Inflammatory macrophage treated with lipopolysaccharide for 4 hours (primary cell): ENCODE measurements around the gene C1R.
A peak's percentile ranks its signal among the peaks of the same experiment; 100 is the strongest.
"Not testable (repeated sequence)": the region's sequence is repeated elsewhere in the genome, so short reads cannot be mapped to it uniquely, and the experiment has no call there.

ENCODE experiments used
- DNase-seq: peaks from one replicate; pipeline ENCODE4 v3.0.0-alpha.2; 2020

Gene C1R

DNA sequence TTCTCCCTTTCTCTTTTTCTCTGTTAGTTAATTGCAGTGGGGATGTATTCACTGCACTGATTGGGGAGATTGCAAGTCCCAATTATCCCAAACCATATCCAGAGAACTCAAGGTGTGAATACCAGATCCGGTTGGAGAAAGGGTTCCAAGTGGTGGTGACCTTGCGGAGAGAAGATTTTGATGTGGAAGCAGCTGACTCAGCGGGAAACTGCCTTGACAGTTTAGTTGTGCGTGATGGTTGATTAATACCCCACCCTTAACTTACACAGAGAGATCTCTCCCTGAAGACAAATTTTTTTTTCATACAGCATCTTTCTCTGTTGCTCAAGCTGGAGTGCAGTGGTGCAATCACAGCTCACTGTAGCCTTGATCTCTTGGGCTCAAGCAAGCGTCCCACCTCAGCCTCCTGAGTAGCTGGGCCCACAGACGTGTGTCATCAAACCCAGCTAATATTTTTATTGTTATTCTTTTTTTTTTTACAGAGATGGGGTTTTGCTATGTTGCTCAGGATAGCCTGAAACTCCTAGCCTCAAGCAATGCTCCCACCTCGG, 27.1 kb downstream of the C1R start:
- DNase-seq: no peak

DNA sequence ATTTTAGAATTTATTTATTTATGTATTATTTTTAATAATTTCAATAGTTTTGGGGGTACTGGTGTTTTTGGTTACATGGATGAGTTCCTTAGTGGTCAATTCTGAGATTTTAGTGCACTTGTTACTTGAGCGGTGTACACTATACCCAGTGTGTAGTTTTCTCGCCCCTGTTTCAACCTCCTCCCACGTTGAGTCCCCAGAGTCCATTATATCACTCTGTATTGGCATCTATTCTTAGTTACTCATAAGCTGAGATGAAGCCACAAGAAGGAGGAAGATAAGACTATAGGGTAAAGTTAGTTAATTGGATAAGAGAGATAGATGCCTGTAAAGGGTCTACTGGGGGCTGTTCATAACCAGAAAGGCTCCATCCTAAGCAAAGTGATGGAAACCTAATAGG, 27.7 kb downstream of the C1R start:
- no peak for DNase-seq

DNA sequence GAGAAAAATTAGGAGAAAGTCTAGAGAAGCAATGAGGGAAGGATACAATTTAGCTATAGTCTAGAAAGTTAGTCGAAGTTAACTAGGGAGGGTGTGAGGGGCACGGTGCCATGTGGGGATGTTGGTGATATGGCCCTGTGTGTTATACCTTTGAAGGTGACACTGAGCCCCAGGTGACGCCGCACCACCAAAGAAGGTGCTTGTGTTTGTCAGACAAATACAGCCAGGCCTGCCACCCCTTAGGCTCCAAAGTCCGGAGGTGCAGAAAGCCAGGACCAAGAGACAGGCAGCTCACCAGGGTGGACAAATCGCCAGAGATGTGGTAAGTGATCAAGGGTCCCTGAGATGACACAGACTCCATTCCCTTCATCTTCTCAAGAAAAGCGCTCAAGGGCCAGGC, 30.6 kb downstream of the C1R start:
- DNase-seq: no peak

DNA sequence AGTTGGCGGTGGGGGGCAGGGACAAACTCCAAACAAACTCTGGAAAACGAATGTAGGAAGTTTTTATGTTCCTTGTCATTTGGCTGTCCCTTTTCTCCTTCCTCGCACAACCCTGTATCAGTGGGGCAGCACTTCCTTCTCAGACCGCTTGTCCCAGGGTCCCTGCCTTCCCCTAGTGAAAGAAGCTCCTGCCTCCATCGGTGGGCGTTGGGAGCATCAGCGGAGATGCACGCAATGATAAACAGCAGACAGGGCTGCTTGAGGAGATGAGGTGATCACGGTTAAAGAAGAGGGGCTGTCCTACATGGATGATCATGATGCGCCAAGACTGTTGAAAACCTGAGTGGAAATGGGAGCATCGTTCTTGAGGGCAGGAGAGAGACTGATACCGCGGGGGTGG, 31.1 kb downstream of the C1R start:
- no peak for DNase-seq

DNA sequence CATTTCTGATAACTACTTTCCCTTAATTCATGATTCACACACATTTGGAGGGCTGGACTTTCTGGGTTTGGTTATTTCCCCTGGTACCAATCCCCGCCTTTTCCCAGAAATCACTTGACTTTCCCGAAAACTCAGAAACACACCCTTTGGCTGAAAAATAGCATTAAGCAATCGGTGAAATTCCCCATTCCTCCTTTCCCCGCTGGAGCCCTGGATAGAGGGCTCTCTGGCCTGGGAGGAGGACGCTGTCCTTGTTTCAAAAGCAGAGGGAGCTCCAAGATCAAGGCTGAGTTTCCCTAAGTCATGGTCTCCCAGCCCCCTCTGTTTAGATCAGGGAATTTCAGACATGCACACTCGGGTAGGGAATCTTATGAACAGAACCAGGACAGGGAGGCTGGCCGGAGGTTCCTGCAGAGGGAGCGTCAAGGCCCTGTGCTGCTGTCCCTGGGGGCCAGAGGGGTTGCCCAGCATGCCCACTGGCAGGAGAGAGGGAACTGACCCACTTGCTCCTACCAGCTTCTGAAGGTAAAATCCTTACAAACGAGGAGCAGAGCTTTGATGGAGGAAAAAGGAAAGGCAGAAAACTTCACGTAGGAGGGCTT, 31.8 kb downstream of the C1R start, which contains the start of gene C1S:
Gene C1S, plus strand, starts transcription at position 366 of the 602 bp plus-strand sequence. CDS start 1,195 bp downstream, outside the sequence.
- DNase-seq: peak; percentile 87

DNA sequence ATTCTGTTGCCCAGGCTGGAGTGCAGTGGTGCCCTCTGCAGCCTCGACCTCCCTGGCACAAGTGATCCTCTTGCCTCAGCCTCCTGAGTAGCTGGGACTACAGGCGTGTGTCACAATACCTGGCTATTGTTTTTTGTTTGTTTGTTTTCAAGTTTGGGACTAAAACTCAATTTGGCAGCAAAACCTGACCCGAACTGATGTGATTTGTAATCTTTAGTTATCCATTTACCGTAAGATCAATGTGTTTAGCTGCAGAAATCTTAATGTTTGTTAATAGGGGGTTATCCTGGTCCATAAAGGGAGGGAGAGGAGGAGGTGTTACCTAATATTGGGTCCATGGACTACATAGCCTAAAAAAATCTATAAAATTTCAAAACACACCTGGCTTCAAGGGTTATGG, 32.5 kb downstream of the C1R start:
- no peak for DNase-seq

DNA sequence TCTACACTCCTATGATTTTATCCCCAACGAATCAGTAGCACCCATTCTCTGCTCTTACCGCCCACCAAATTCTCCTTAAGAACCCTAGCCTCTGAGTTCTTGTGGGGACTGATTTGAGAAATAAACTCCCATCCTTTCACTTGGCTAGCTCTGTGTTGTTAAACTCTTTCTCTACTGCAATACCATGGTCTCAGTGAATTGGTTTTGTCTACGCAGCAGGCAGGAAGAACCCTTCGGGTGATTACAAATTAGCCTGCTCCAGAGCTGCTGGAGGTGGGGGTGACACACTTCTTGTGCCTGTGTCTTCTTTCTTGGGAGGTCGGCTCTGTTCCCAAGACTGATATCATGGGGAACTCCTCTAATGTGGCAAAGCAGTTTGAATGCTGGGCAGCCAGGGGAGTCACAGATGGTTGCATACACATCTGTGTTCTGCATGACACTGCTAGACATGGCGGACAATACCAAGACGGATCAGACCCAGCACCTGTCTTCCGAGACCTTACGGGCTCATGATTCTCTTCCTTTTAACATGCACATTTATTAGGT, 33.3 kb downstream of the C1R start:
- peak; percentile 70 for DNase-seq

DNA sequence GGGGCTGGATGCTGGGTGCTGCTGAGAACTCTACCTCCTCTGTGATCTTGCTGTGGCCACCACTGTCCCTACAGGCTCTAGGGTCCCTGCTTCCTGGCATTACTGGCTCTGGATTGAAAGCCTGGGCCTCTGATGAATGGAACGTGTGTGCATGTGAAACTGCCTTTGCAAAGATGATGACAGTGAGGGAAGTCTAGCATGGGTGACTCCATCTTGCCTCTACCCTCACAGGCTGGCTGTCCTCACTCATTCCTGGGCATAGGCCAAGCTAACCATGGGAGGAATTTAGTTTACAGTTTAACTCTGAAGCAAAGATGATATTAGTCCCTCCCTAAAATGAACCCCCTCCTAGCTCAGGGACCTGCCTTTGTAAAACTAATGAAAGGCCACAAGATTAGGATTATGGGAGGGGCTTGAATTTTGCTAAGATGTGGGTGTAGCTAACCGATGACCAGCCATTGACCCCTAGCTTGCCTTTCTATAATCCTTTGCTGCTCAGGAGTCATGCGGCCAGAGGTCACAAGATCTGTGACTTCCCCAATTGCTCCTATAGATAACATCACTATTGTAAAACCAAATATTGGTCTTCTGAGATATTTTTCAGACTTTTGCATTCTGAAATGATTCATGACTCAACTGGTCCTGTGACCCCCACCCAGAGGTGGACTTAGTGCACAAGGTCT, 33.9 kb downstream of the C1R start:
- peak; percentile 91 for DNase-seq

DNA sequence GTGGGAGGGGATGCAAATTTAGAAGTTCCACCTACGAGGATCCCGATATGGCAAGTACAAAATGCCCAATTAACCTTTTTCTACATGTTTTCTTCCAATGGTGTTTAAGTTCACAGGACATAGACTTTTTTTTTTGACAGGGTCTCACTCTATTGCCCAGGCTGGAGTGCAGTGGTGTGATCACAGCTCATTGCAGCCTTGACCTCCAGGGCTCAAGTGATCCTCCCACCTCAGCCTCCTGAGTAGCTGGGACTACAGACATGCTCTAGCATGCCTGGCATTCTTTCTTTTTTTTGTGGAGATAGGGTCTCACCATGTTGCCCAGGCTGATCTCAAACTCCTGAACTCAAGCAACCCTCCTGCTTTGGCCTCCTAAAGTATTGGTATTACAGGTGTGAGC, 36.5 kb downstream of the C1R start:
- DNase-seq: not testable (repeated sequence)

DNA sequence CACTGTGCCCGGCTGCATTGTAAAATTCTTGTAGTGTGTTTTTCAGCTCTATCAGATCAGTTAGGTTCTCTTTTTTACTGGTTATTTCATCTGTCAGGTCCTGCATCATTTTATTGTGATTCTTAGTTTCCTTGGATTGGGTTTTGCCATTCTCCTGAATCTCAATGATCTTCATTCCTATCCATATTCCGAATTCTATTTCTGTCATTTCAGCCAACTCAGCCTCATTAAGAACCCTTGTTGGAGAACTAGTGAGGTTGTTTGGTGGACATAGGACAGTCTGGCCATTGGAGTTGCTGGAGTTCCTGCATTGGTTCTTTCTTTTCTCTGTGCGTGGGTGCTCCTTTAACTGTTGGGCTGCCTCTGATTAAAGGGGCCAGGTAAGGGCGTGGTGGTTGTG, 37.3 kb downstream of the C1R start:
- DNase-seq: no peak

DNA sequence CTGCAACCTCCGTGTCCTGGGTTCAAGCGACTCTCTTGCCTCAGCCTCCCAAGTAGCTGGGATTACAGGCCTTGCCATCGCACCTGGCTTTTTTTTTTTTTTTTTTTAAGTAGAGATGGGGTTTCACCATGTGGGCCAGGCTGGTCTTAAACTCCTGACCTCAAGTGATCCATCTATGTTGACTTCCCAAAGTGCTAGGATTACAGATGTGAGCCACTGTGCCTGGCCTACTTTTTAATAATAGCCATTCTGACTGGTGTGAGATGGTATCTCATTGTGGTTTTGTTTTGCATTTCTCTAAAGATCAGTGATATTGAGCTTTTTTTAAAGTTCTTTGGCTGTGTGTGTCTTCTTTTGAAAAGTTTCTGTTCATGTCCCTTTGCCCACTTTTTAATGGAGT, 42.3 kb downstream of the C1R start:
- DNase-seq: not testable (repeated sequence)

DNA sequence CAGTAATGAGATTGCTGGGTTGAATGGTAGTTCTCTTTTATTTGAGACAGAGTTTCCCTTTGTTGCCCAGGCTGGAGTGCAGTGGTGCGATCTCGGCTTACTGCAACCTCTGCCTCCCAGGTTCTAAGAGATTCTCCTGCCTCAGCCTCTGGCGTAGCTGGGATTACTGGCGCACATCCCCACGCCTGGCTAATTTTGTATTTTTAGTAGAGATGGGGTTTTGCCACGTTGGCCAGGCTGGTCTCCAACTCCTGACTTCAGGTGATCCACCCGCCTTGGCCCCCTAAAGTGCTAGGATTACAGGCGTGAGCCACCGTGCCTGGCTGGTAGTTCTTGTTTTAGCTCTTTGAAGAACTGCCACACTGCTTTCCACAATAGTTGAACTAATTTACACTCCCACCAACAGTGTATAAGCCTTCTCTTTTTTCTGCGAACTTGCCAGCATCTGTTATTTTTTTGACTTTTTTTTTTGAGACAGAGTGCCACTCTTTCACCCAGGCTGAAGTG, 42.7 kb downstream of the C1R start:
- DNase-seq: not testable (repeated sequence)

DNA sequence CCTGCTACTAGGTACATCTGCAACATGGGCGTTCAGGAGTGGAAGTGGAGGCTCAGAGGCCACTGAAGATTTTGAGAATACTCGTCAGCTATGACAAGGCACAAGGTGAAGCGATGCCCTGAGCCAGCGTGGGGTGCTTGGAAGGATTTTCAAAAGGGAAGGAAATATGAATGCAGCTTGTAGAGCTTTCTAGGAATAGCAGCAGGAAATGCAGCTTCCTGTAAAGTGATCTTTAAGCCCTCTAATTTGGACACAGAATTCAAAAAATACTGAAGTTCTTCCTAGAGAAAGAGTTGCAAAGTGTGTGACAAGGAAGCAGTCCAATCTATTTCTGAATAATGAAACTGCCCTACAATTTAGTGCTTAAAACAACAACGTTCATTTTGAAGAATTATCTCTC, 44.9 kb downstream of the C1R start:
- peak; percentile 13 for DNase-seq

DNA sequence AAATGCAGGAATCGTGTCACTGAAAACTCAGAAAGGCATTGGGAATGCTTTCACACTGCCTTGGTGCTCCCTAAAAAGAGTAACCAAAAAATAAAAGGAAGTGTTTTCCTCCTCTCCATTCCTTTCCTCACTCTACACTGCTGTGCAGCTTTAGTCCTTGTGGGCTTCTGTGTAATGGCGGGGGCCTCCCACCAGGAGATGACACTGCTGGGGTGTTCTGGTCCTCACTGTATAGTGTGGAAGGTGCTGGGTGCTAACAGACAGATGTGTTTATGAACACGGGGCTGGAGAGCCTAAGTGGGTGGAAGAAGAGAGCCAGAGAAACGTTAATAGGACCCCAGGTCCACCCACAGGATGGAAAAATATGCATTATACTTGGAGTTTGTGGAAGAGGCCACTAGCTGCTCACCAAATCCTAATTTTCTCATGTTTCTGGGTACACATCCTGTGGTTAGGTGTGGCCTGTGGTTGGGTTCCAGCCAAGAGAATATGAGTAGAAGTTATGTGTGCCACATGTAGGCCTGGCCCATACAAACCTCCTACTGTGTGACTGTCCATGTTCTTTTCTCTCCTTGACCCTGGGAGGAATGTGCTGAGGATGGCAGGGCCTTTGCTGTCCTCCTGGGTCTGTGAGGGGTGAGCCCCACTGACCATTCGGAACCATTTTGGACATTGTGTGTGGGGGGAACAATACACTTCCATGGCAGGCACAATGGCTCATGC, 45.7 kb downstream of the C1R start:
- no peak for DNase-seq

DNA sequence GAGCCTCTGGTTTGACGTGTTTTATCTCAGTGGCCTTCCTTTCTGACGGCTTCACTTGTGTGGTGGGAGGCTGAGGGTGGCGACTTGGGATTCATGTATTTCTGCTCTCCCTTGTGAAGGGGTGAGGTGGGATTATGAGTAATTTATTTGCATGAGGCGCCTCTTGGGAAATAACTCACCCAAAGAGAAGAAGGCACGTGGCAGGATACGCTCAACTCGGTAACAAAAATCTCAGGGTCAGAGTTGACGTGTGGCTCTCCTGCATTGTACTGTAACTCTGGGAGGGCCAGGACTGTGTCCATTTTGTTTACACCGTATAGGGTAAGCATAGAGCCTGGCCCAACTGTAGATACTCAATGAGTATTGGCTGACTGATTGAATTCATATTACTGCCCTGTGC, 46.3 kb downstream of the C1R start:
- DNase-seq: no peak

DNA sequence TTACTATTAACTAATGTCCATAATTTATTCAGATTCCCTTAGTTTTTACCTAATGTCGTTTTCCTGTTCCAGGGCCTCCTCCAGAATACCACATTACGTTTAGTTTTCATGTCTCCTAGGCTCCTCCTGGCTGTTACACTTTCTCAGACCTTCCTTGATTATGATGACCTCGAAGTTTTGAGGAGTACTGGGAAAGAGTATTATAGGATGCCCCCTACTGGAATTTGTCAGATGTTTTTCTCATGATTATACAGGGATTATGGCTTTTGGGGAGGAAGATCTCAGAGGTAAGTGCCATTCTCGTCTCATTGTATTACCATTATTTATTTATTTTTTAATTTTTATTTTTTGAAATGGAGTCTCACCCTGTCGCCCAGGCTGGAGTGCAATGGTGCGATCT, 49.4 kb downstream of the C1R start:
- peak; percentile 65 for DNase-seq

DNA sequence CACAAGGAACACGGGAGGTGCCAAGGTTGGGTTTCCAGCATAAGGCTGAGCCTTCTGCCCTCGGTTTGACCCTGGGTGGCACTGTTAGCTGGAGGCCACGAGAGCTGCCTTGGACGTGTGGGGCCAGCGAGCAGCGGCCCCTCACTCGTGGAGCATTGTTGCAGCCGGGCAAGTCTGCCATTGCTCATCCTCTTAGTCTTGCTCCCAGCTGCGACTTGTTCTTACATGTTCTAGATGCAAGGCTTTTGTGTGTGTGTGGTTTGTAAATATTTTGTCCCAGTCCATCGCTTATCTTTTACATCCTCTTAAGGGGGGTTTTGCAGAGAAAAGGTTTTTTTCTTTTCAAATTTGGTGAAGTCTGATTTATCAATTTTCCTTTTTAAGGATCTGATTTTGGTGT, 52.8 kb downstream of the C1R start:
- no peak for DNase-seq

DNA sequence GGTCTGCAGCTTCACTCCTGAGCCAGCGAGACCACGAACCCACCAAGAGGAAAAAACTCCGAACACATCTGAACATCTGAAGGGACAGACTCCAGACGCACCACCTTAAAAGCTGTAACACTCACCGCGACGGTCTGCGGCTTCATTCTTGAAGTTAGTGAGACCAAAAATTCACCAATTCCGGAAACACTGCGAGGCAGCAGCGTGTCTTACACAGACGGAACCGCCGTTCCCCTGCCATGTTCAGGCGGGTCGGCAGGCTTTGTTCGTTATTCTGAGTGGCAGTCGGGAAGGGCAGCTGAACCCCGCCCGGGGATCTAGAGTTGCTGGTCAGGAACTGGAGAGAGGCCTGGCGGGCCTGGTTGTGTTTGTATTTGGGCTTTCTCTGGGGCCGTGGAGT, 53.7 kb downstream of the C1R start:
- no peak for DNase-seq

DNA sequence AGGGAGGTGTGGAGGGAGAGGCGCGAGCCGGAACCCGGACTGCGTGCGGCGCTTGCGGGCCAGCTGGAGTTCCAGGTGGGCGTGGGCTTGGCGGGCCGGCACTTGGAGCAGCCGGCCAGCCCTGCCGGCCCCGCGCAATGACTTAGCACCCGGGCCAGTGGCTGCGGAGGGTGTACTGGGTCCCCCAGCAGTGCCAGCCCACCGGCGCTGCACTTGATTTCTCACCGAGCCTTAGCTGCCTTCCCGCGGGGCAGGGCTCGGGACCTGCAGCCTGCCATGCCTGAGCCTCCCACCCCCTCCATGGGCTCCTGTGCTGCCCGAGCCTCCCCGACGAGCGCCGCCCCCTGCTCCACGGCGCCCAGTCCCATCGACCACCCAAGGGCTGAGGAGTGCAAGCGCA, 54.8 kb downstream of the C1R start:
- not testable (repeated sequence) for DNase-seq

DNA sequence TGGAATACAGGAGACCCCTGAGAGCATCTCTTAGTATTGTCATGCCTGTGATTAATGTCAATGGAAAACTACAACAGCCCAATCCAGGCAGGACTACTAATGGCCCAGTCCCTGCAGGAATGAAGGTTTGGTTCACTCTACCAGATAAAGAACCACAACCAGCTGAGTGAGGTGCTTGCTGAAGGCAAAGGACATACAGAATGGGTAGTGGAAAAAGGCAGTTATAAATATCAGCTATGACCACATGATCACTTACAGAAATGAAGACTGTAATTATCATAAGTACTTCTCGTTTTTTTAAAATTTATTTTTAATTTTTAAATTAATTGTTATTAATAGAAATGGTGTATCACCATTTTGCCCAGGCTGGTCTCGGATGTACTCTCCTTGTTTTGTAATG, 56.8 kb downstream of the C1R start:
- no peak for DNase-seq

DNA sequence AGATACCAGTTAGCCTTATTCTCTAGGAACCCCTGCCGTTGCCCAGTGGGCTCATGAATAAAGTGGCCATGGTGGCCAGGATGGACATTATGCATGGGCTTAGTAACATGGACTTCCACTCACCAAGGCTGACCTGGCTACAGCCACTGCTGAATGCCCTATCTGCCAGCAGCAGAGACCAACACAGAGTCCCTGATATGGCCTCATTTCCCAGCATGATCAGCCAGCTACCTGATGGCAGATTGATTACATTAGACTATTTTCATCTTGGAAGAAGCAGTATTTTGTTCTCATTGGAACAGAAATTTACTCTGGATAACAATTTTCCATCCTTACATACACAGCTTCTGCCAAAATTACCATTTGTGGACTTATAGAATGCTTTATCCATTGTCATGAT, 57.8 kb downstream of the C1R start:
- DNase-seq: no peak

DNA sequence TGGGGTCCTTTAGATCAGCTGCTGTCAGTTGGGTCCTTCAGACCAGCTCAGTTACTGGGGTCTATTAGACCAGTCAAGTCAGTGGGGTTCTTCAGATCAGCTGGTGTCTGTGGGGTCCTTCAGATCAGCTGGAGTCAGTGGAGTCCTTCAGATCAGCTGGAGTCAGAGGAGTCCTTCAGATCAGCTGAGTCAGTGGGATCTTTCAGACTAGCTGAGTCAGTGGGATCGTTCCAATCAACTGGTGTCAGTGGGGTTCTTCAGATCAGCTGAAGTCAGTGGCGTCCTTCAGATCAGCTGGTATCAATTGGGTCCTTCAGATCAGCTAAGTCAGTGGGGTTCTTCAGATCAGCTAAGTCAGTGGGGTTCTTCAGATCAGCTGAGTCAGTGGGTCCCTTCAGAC, 59.3 kb downstream of the C1R start:
- no peak for DNase-seq

DNA sequence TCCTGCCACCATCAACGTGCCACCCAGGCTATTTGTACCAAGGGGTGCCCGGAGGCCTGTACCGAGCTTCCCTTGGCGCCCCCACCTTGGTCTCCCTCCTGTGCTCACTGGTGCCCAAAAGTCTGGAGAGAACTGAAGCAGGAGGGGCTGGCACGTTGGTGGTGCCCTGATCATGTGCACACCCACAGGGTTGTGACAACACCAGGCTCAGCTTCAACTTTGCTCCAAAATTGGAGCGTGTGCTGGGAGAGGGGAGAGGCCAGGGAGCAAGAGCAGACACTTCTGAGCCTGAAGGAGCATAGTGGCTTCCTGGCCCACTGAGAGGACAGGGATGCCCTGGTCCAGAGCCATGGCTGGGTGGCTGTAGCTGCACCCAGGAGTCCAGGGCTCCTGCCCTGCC, 60.9 kb downstream of the C1R start:
- DNase-seq: no peak
